NCI-H128 (cell line): ENCODE measurements around the gene PPP2R1B.
"Not testable (repeated sequence)": the region's sequence is repeated elsewhere in the genome, so short reads cannot be mapped to it uniquely, and the experiment has no call there.

Experiments used
- DNase-seq: peaks from one replicate; lab custom pipeline; 2025; ENCODE audit not compliant: unreplicated experiment; lab: John Stamatoyannopoulos, UW

Gene PPP2R1B

DNA sequence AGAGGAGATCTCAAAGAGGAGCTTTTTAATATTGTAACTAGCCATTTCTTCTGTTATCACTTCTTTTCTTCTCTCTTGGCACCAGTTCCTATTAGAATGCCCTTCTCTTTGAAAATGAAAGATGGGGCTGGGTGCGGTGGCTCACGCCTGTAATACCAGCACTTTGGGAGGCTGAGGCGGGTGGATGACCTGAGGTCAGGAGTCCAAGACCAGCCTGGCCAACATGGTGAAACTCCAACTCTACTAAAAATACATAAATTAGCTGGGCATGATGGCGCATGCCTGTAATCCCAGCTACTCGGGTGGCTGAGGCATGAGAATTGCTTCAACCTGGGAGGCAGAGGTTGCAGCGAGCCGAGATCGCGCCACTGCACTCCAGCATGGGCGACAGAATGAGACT lies 18.1 kb upstream of the PPP2R1B start:
- not testable (repeated sequence) for DNase-seq

DNA sequence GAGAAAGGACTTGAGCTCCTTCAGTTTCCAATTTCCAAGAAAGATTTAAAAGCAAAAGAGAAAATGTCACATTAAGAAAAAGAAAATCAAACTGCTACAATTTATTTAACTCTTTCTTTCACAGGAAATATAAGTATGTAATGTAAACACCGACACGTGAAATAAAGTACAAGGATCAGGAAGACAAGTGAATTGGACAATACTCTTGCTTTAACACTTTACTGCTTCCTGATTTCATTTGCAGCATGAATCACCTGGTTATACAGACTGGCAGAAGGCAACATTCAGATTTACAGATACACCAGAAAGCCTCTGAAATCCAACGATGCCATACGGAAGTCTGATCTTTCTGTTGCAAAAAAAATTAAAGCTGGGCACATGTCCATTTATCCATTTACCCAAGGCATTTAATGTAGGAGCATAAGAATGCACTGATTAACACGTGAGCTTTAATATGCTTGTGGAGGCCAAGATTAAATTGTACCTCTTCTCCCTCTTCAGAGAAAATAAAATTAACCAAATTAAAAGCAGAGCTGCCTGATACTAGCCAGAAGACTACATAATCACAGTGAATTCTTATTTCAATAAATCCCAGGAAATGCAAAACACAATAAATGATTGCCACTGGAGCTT lies 16.0 kb upstream of the PPP2R1B start:
- no peak for DNase-seq

DNA sequence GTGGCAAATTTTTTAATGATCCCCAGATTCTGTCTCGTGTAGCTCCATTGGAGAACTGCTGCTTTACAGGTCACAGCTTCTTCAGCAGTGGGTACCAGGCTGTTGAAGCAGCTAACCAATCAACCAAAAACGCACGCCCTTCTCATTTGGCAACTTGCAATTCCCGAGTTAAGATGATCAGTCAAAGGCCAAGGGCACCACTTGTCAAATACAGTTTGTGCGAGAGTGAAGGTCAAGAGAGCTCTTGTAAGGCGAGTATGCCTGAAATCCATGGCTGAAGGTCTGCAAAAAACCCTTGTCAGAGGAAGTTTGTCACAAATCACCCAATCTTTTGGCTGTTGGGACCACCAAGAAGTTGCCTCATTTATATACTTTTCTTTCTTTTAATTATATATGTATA lies 12.9 kb upstream of the PPP2R1B start:
- DNase-seq = no peak

DNA sequence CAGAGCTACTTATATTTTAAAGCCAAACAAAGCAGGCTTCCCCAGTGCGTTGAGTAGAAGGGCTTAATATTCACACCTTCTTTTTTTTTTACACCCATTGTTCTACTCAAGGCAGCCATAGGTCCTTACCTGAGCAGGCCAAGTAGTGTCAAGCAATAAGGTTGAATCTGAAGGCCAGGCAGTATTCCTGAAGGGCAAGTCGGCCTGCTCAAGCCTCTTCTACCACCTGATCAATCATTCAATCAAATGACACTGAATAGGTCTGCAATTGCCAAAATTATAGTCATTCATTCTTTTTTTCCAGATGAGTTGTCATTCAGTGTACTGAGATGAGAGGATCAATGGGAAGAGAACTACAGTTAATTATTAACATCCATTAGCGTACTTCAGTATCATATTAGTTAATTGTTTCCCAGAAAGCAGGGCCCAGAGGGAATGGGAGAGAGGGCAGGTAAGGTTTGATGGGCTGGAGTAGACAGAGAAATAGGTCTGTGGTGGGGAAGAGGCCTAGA lies 11.9 kb upstream of the PPP2R1B start:
- no peak for DNase-seq

DNA sequence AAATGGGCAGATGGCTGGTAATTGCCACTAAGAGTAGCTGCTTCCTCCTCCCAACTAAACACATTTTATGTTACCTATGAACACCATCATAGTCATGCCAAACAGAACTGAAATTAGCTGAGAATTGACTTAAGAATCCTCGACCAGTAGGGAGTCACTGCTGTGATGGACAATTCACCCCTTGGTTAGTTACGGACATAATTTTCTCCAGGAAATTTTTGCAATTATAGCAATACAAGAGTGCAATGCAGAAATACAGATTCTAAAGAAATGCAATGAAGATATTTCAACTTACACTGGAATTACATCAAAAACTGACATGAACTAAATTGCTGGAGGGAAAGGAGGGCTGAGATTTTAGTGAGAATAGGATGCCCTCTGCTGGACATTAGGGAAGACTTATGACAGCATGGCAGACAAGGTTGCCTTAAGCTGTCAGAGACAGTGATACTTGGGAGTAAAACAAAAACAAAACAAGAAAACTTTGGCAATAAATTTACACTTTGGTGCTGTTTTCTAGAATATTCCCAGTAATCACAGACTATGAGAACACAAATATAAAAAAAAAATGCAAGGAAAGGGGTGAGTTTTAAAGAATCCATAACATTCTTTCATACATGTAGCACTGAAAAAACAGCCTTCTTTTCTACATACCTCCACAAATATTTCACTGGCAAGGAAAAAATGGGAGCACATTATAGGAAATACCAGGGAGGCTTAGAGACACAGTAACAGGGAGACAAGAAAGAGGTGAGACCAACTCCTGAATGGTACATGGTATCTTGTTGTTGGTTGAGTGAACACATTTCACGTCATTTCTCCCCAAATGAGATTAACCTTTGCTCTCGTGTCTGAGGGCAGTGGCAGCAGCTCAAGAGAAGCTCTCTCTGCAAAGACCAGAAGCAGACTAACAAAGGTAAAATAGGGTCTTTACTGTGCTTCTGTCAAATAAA lies 11.2 kb upstream of the PPP2R1B start:
- peak; percentile 65 for DNase-seq

DNA sequence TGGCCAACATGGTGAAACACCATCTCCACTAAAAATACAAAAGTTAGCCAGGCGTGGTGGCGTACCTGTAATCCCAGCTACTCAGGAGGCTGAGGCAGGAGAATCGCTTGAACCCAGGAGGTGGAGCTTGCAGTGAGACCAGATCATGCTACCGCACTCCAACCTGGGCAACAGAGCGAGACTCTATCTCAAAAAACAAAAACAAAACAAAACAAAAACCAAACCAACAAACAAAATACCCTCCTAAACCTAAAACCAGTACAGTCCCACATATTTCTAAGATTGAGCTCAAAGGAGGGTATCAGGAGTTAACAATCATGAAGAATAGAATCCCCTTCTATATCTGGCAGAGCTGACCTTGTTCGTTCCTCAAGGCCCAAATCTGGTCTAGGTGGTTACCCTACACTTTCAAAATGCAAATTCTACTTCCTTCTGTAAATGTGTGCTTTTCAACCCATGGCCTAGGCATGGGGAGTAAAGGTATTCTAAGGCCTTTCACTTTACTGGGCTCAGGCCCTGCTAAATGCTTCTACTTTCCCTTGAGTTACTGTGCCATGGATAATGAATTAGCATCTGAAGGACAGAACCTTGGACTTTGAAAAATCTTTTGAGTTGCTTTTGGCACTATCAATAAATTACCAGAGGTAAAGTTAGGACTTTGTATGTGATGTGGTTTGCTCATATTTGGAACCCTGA lies 10.4 kb upstream of the PPP2R1B start:
- DNase-seq = no peak

DNA sequence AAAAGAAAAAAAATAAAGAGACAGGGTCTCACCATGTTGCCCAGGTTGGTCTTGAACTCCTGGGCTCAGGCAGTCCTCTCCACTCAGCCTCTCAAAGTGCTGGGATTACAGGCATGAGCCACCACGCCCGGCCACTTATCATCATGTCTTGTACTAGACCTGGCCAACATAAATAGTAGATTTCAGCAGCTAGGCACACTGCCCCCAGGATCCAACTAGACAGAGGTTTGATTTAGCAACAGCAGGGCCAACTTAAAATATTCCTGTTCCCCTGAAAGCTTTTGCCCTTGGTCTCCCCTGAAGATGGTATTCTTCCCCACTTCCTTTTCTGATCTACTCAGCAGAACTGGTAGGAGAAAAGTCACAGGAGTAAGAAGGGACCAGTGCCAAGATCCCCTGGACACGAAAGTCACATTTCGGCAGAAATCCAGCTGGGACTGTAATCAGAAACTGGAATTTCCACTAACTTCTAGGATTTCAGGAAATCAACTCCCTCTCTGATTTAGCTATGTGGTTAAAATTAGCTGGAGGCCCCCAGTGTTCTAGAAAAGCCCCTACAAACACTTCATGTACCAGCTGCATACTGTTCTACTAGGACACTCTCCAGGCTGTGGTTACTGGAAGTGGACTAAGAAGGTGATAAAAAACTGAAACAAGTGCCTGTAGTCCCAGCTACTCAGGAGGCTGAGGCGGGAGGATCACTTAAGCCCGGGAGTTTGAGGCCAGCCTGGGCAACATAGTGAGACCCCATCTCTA lies 8.9 kb upstream of the PPP2R1B start:
- DNase-seq = no peak

DNA sequence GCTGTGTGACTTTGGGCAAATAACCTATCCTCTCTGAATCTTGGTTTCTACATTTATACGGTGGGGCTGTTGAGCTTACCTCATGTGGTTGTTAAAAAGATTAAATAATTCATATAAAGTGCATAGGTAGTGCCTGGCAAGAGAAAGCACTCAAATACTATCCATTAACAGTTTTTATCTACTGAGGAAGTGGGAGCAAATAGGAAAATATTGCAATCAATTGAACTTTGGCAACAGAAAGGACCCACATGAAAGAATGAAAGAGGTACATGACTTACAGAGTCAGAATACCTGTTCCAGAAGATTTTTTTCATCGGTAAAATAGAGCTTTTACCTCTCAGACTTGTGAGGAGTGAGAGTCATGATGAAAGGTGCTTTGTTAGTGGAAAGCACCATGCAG lies 6.3 kb upstream of the PPP2R1B start:
- DNase-seq = no peak

DNA sequence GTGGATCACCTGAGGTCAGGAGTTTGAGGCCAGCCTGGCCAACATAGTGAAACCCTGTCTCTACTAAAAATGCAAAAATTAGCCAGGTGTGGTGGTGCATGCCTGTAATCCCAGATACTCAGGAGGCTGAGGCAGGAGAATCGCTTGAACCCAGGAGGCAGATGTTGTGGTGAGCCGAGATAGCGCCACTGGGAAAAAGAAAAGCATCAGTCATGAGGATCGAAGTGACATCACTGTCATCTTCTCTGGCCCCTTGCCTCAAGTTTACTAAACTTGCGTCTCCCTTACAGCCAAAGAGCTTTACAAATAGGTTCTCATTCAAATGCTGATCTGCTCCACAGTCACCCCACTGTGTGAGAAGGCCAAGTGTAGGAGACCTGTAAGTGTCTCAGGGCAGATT lies 5.0 kb upstream of the PPP2R1B start:
- not testable (repeated sequence) for DNase-seq

DNA sequence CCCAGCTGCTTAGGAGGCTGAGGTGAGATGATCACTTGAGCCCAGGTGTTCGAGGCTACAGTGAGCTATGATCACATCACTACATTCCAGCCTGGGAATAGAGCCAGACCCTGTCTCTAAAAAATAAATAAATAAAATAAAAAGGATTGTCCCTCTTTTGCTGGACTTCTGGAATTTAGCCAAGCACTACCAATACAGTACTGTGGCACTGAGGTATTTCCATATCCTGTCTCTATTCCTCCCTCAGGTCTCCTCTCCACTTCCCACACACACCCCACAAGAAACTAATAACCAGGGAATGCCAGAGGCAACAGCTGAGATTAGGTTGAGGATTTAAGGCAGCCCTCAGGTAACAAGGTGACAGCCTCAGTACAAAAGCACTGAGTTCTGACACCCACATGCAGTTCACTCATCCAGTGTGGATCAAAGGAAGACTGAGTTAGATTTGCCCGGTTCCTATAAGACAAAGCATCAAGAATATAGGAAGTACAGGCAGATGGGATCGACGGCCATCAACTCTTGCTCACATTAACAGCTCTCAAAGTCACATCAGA lies 4.5 kb upstream of the PPP2R1B start:
- DNase-seq = no peak

DNA sequence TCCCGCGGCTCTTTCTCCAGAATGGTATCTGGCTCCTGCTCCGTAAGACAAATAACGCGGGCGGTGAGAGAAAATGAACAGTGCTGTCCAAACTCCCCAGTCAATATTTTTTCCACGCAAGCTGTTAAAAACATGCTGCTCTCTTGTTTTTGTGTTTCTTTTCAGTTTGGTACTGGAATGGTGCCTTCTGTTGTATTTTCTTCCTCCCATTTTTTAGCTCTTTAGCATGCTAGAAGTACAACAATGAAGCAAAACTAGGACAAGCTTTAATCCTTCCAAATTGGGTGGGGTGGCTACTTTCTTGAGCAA lies 599 bp upstream of the PPP2R1B start:
- DNase-seq = no peak

DNA sequence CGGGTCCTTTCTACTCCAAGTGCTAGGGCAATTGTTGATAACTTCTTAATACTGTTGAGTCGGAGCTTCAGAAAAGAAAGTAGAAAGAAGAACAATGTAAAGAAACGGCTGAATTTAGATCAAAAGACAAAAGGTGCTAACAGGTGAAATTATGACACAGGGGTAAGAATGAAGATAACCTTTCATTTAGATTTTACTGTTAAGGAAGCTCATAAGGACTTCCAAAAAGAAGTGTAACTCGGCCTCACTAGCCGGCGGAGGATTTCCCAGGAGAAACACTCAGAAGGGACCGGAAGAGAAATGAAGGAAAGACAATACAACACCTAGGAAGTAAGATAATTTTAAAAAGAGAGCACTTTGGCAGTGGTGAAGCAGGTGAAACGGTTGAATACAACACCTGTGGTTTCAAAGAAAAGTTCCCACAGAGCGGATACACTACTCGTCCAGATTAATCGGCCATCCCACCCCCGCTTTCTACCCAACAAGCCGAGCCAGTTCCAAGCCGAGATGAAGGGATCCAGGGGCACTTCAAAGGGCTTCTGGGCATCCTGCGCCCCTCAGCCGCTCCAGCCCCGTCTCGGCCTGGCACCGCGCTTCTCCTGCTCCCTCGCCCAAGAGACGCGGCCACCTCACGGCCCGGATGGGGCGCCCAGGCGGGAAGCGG lies 737 bp downstream of the PPP2R1B start:
- no peak for DNase-seq

DNA sequence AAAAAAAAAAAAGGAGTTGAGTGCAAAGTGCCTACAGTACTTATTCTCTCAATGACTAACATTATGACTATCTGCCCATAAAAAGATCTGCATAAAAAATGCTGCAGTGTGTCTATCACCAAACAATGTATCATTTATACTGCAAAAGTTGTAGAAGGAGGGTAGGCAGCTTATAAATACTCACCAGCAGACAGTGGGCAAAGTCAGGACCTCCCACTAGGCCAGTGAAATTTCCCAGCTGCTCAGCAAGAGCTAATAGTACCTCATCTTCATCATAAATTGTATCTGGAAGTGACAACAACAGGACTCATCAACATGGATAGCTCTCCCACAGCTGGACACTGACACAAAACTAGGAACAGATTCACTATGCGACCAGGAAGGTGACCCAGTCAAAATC lies 1.6 kb downstream of the PPP2R1B start:
- DNase-seq = no peak

DNA sequence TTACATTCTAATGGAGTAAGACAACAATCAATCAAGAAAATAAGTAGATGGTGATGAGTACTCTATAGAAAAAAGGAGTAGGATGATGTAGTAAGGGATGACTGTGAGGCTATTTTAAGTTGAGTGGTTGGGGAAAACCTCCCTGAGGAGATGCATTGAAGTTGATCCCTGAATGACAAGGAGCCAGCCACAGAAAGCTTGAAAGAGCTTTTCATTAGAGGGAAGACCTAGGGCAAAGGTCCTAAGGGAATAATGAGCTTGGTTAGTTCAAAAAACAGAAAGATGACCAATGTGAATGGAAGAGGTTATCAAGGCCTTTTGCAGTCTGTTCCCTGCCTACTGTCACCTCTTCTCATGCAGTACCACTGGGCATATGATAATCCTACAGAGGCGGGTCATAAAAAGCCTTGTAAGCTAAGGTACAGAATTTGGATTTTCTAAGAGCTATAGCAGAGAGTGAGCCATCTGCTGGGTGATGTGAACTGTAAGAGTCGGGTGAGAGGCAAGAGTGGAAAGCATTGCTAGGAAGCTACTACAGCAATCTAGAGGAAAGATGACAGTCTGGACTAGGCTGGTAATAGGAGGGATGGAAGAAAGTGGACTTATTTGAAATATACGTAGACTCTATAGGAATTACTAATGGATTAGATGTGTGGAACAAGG lies 3.1 kb downstream of the PPP2R1B start:
- no peak for DNase-seq

DNA sequence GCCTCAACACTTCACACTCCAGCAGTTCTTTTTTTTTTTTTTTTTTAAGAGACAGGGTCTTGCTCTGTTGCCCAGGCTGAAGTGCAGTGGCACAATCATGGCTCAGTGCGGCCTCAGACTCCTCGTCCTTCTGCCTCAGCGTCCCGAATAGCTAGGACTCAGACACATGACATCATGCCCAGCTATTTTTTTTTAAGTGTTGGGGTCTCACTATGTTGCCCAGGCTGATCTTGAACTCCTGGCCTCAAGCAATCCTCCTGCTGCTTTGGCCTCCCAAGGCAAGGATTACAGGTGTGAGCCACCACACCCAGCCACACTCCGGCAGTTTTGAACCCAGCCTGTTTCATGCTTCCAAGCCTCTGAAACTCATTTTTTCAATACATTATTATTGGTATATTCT lies 3.7 kb downstream of the PPP2R1B start:
- DNase-seq = no peak

DNA sequence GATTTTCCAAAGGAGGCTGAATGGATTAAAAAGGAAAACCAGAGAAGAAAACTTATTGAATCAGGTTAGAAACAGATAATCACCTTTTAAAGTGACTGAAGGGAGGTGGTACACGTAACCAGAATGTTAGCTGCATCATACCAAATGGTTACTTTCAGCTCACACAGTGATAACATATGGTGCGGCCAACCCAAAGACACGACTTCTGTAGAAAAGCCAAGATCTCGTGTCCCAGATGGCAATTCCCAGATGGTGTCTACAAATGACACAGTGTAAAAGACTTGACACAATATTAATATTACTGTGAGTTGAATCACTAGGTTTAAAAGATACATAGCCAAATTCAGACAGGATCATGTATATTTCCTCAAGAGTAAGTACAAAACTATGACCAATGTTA lies 5.2 kb downstream of the PPP2R1B start:
- no peak for DNase-seq

DNA sequence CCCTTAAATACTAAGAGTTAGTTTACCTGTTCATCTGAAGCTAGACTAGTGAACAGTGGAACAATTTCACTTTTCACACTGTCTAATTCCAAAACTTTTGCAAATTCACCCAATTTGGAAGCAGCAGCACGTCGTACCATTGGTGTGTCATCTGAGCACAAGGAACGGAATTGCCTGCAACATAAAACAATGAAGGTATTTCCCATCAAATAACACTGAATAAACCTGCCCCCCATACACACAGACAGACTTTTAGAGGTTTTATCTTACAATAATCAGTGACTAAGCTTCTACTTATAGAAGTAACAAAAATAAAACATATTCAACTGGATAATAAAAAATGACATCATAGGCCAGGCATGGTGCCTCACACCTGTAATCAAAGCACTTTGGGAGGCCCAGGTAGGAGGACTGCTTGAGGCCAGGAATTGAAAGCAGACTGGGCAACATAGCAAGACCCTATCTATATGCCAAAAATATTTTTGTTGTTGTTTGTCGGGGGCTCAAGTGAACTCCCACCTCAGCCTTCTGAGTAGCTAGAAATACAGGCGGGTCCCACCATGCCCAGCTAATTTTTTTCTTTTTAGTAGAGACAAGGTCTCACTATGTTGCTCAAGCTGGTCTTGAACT lies 6.3 kb downstream of the PPP2R1B start:
- no peak for DNase-seq

DNA sequence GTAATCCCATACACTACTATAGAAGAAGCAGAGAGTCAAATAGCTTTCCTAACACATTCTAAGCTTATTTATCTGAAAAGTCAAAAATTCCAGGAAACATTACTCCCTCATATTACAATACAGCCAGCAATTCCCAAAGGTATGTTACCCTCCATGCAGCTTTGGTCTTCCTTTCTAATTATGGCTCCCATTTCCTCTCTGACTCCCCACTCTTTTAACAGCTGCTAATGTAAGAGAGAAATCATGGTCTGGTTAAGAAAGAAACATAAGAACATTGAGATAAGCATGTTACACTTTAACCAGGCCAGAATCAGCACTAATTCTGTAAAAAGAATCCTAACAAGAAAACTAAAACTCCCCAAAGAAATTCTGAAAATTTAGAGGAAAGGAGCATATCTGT lies 6.8 kb downstream of the PPP2R1B start:
- no peak for DNase-seq

DNA sequence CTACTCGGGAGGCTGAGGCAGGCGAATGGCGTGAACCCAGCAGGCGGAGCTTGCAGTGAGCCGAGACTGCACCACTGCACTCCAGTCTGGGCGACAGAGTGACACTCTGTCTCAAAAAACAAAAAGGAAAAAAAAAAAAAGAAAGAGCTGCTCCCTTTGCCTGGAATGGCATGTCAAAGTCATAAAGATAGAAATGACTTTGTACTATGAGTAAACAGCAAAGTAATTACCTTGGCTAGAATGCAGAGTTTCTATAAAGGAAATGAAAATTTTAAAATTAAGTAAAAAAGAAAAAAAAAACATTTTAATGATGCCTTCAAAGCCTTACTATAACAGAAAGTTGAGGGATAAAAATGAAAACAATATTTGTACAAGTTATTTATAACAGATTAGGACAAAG lies 10.1 kb downstream of the PPP2R1B start:
- no peak for DNase-seq
